ENCODE measurements around the gene ANKAR.

- TF ChIP-seq POLR2AphosphoS5 (IDR thresholded peaks at IDR 0.05), result no peak
- no peak for TF ChIP-seq CTCF (IDR thresholded peaks at IDR 0.05)
- TF ChIP-seq POLR2A (IDR thresholded peaks at IDR 0.05), result no peak
- TF ChIP-seq EP300 (IDR thresholded peaks at IDR 0.05), result no peak
Observed at GRCh38 chr2:189700681-189701080, 26.2 kb downstream of the ANKAR start.

Data from stomach (tissue), 4 donors.